K562 (cell line): Measurements from ENCODE around the gene GABARAP. TPM values are rescaled to one million over a fixed set of nuclear protein-coding genes. Genes with fewer than 3 reads are reported as not detected.

Experiments used
- CCAR2 ChIP-seq: fragments of 200-400 bp; formaldehyde crosslinking; IDR thresholded peaks from 2 replicates; pipeline ENCODE4 v1.6.1; 2017; ENCODE audit warnings: mild to moderate bottlenecking, low read depth, low read length
- HNRNPUL1 ChIP-seq: fragments of 200-400 bp; formaldehyde crosslinking; IDR thresholded peaks from 2 replicates; pipeline ENCODE4 v1.6.1; 2017; ENCODE audit warnings: low read length
- KLF6 ChIP-seq: fragments of 250-450 bp; sonication (Bioruptor Pico); IDR thresholded peaks from 2 replicates; pipeline ENCODE4 v1.4.0; 2020; ENCODE audit warnings: mild to moderate bottlenecking, moderate library complexity, borderline replicate concordance
- L3MBTL2 ChIP-seq: fragments of 450-650 bp; IDR thresholded peaks from 2 replicates; pipeline ENCODE4 v1.6.1; 2016; ENCODE audit warnings: mild to moderate bottlenecking, moderate library complexity
- POLR2AphosphoS2 ChIP-seq: IDR thresholded peaks from 2 replicates; pipeline ENCODE4 v1.6.1; 2012; ENCODE audit warnings: low read length, improper control_type of control experiment
- POLR2G ChIP-seq: fragments of 200-400 bp; formaldehyde crosslinking; IDR thresholded peaks from 2 replicates; pipeline ENCODE4 v1.6.1; 2017; ENCODE audit warnings: low read depth, mild to moderate bottlenecking, antibody characterized with exemption, low read length, moderate library complexity
- PRMT5 ChIP-seq: sonication (generic); formaldehyde crosslinking; IDR thresholded peaks from 2 replicates; pipeline ENCODE4 v1.5.0; 2020; ENCODE audit warnings: missing genetic modification reagents
- polyA plus RNA-seq, 8 experiments: library from polyadenylated mRNA; depleted of rRNA in 4 of 8; stranded (reverse) in 5 of 8; unstranded in 3 of 8; fragments of >200 nt; fragmentation: Nextera tagmentation in 2 of 8; fragmentation: Illumina TruSeq in 1 of 8; extraction: Ambion mirVana in 2 of 8; extraction: Trizol in 1 of 8; gene quantifications; 2 replicates each; pipeline versions ENCODE4 v1.2.1 to v1.2.3, GENCODE V29; 2011 to 2014; ENCODE audit warnings: inconsistent platforms in 1 of 8, missing spikeins in 1 of 8
- total RNA-seq, 7 experiments: library from RNA; depleted of rRNA in 6 of 7; stranded (reverse); fragments of >200 nt in 6 of 7; fragmentation: Illumina TruSeq in 2 of 7; extraction: Trizol in 2 of 7; gene quantifications; 2 replicates each; pipeline versions ENCODE4 v1.2.1 to v1.2.3, GENCODE V29; 2011 to 2021; ENCODE audit warnings: low replicate concordance in 1 of 7
- TF ChIP-seq, protein P1 (sequence below): fragments of 200-600 bp; sonication (generic); IDR thresholded peaks from one replicate; pipeline ENCODE4 v1.6.1; 2012; ENCODE audit warnings: mild to moderate bottlenecking, low read depth, low read length, inconsistent platforms
- TF ChIP-seq, protein P2 (sequence below), 2 experiments: fragments of 450-650 bp; IDR thresholded peaks; 2 replicates each; pipeline ENCODE4 v1.6.1; 2018; ENCODE audit warnings: mild to moderate bottlenecking in 2 of 2, low read depth in 1 of 2; ENCODE audit not compliant: partially characterized antibody in 2 of 2
- TF ChIP-seq, protein P3 (sequence below): fragments of 250-450 bp; sonication (Bioruptor Pico); IDR thresholded peaks from 2 replicates; pipeline ENCODE4 v1.4.0; 2020

The GABARAP gene
- total and polyA plus RNA-seq, 9 of the 15 experiments (the other 6 are each of a cell fraction or from before 2014, with no cell fraction given): 47.5 to 373 (median 152) TPM

DNA sequence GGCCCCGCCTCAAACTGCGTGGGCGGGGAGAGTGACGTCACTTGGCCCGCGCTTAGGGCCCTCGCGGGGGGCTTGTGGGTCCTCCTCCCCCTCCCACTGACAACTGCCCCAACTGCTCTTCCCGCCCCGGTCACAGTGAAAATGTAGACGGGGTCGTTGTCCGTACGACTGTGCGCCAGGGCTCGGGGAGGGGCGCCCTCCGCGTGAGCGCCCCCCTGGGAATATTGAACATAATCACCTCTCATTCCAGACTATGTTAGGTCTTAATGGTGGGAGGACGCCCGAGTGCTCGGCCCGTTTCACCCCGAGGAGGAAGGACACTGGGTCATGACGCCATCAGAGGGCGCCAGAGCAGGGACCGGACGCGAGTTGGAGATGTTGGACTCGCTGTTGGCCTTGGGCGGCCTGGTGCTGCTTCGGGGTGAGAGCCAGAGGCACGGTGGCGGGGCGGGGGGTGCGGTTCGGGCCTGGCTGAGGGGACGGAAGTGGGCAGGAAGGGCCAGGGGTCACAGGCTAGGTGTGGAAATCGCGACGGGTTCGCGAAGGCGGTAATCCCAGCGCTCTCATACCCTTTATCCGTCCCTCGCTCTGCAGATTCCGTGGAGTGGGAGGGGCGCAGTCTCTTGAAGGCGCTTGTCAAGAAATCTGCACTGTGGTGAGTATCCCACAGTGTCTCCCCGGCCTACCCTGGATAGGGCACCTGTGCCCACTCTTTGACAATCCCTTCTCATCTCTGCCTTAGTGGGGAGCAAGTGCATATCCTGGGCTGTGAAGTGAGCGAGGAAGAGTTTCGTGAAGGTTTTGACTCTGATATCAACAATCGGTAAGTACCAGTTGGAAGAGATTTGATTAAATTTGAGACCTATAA lies 10.2 kb upstream of the GABARAP start, which contains the start of gene ELP5 (continued):
- TF ChIP-seq, protein P1, sequence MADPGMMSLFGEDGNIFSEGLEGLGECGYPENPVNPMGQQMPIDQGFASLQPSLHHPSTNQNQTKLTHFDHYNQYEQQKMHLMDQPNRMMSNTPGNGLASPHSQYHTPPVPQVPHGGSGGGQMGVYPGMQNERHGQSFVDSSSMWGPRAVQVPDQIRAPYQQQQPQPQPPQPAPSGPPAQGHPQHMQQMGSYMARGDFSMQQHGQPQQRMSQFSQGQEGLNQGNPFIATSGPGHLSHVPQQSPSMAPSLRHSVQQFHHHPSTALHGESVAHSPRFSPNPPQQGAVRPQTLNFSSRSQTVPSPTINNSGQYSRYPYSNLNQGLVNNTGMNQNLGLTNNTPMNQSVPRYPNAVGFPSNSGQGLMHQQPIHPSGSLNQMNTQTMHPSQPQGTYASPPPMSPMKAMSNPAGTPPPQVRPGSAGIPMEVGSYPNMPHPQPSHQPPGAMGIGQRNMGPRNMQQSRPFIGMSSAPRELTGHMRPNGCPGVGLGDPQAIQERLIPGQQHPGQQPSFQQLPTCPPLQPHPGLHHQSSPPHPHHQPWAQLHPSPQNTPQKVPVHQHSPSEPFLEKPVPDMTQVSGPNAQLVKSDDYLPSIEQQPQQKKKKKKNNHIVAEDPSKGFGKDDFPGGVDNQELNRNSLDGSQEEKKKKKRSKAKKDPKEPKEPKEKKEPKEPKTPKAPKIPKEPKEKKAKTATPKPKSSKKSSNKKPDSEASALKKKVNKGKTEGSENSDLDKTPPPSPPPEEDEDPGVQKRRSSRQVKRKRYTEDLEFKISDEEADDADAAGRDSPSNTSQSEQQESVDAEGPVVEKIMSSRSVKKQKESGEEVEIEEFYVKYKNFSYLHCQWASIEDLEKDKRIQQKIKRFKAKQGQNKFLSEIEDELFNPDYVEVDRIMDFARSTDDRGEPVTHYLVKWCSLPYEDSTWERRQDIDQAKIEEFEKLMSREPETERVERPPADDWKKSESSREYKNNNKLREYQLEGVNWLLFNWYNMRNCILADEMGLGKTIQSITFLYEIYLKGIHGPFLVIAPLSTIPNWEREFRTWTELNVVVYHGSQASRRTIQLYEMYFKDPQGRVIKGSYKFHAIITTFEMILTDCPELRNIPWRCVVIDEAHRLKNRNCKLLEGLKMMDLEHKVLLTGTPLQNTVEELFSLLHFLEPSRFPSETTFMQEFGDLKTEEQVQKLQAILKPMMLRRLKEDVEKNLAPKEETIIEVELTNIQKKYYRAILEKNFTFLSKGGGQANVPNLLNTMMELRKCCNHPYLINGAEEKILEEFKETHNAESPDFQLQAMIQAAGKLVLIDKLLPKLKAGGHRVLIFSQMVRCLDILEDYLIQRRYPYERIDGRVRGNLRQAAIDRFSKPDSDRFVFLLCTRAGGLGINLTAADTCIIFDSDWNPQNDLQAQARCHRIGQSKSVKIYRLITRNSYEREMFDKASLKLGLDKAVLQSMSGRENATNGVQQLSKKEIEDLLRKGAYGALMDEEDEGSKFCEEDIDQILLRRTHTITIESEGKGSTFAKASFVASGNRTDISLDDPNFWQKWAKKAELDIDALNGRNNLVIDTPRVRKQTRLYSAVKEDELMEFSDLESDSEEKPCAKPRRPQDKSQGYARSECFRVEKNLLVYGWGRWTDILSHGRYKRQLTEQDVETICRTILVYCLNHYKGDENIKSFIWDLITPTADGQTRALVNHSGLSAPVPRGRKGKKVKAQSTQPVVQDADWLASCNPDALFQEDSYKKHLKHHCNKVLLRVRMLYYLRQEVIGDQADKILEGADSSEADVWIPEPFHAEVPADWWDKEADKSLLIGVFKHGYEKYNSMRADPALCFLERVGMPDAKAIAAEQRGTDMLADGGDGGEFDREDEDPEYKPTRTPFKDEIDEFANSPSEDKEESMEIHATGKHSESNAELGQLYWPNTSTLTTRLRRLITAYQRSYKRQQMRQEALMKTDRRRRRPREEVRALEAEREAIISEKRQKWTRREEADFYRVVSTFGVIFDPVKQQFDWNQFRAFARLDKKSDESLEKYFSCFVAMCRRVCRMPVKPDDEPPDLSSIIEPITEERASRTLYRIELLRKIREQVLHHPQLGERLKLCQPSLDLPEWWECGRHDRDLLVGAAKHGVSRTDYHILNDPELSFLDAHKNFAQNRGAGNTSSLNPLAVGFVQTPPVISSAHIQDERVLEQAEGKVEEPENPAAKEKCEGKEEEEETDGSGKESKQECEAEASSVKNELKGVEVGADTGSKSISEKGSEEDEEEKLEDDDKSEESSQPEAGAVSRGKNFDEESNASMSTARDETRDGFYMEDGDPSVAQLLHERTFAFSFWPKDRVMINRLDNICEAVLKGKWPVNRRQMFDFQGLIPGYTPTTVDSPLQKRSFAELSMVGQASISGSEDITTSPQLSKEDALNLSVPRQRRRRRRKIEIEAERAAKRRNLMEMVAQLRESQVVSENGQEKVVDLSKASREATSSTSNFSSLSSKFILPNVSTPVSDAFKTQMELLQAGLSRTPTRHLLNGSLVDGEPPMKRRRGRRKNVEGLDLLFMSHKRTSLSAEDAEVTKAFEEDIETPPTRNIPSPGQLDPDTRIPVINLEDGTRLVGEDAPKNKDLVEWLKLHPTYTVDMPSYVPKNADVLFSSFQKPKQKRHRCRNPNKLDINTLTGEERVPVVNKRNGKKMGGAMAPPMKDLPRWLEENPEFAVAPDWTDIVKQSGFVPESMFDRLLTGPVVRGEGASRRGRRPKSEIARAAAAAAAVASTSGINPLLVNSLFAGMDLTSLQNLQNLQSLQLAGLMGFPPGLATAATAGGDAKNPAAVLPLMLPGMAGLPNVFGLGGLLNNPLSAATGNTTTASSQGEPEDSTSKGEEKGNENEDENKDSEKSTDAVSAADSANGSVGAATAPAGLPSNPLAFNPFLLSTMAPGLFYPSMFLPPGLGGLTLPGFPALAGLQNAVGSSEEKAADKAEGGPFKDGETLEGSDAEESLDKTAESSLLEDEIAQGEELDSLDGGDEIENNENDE: no peak
- TF ChIP-seq HNRNPUL1 (no peak), L3MBTL2 (no peak), POLR2G (peak; percentile 94), POLR2AphosphoS2 (no peak), KLF6 (no peak), PRMT5 (CRISPR knock-in tag) (no peak), CCAR2 (no peak)
- TF ChIP-seq, protein P2, sequence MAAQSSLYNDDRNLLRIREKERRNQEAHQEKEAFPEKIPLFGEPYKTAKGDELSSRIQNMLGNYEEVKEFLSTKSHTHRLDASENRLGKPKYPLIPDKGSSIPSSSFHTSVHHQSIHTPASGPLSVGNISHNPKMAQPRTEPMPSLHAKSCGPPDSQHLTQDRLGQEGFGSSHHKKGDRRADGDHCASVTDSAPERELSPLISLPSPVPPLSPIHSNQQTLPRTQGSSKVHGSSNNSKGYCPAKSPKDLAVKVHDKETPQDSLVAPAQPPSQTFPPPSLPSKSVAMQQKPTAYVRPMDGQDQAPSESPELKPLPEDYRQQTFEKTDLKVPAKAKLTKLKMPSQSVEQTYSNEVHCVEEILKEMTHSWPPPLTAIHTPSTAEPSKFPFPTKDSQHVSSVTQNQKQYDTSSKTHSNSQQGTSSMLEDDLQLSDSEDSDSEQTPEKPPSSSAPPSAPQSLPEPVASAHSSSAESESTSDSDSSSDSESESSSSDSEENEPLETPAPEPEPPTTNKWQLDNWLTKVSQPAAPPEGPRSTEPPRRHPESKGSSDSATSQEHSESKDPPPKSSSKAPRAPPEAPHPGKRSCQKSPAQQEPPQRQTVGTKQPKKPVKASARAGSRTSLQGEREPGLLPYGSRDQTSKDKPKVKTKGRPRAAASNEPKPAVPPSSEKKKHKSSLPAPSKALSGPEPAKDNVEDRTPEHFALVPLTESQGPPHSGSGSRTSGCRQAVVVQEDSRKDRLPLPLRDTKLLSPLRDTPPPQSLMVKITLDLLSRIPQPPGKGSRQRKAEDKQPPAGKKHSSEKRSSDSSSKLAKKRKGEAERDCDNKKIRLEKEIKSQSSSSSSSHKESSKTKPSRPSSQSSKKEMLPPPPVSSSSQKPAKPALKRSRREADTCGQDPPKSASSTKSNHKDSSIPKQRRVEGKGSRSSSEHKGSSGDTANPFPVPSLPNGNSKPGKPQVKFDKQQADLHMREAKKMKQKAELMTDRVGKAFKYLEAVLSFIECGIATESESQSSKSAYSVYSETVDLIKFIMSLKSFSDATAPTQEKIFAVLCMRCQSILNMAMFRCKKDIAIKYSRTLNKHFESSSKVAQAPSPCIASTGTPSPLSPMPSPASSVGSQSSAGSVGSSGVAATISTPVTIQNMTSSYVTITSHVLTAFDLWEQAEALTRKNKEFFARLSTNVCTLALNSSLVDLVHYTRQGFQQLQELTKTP (IDR thresholded peaks at IDR 0.05; ENCODE audit: low read depth in 1 of 2, partially characterized antibody in 2 of 2): peak in 1 of 2 experiments; percentile 50
- TF ChIP-seq, protein P3, sequence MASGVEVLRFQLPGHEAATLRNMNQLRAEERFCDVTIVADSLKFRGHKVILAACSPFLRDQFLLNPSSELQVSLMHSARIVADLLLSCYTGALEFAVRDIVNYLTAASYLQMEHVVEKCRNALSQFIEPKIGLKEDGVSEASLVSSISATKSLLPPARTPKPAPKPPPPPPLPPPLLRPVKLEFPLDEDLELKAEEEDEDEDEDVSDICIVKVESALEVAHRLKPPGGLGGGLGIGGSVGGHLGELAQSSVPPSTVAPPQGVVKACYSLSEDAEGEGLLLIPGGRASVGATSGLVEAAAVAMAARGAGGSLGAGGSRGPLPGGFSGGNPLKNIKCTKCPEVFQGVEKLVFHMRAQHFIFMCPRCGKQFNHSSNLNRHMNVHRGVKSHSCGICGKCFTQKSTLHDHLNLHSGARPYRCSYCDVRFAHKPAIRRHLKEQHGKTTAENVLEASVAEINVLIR: peak; percentile 76
